Cardiac muscle cell (in vitro differentiated cells and primary cell): ENCODE data around the gene ZG16B. TPM values are rescaled to one million over a fixed set of nuclear protein-coding genes. Genes with fewer than 3 reads are reported as not detected.

ENCODE experiments used
- DNase-seq, 2 donors: peaks; one replicate each; pipeline versions ENCODE4 v3.0.0 to v3.0.0-alpha.2; 2010 to 2017; ENCODE audit warnings: low read depth in 1 of 2, low spot score in 1 of 2
- H3K27ac ChIP-seq: fragments of 200-600 bp; sonication (generic); 2 replicates; pipeline ENCODE4 v1.5.1; 2016
- H3K27me3 ChIP-seq: fragments of 200-600 bp; sonication (generic); 2 replicates; pipeline ENCODE4 v1.6.0; 2016; ENCODE audit warnings: control low read depth
- H3K36me3 ChIP-seq: fragments of 200-600 bp; sonication (generic); 2 replicates; pipeline ENCODE4 v1.5.1; 2016; ENCODE audit warnings: control low read depth
- H3K4me1 ChIP-seq: fragments of 200-600 bp; sonication (generic); 2 replicates; pipeline ENCODE4 v1.8.1; 2017; ENCODE audit warnings: low read depth, mild to moderate bottlenecking, mixed run types
- H3K4me3 ChIP-seq: fragments of 200-600 bp; sonication (generic); 2 replicates; pipeline ENCODE4 v1.5.1; 2016; ENCODE audit warnings: mild to moderate bottlenecking
- H3K9me3 ChIP-seq: fragments of 200-600 bp; sonication (generic); 2 replicates; pipeline ENCODE4 v1.5.1; 2017; ENCODE audit warnings: low read depth, mild to moderate bottlenecking, control low read depth
- polyA plus RNA-seq: library from polyadenylated mRNA; unstranded; fragments of >200 nt; fragmentation: Nextera tagmentation; extraction: Ambion mirVana; gene quantifications from 2 replicates; pipeline ENCODE4 v1.2.1, GENCODE V29; 2016
- total RNA-seq: library from RNA; depleted of rRNA; stranded (reverse); fragments of >200 nt; gene quantifications from 2 replicates; pipeline ENCODE4 v1.2.3, GENCODE V29; 2016
- TF ChIP-seq, protein P1 (sequence below): IDR thresholded peaks from 2 replicates; pipeline ENCODE4 v1.5.1; 2012; ENCODE audit warnings: low read depth, mild to moderate bottlenecking, low read length

ZG16B gene
- total and polyA plus RNA-seq, 2 experiments from 2014 or later = not detected

DNA sequence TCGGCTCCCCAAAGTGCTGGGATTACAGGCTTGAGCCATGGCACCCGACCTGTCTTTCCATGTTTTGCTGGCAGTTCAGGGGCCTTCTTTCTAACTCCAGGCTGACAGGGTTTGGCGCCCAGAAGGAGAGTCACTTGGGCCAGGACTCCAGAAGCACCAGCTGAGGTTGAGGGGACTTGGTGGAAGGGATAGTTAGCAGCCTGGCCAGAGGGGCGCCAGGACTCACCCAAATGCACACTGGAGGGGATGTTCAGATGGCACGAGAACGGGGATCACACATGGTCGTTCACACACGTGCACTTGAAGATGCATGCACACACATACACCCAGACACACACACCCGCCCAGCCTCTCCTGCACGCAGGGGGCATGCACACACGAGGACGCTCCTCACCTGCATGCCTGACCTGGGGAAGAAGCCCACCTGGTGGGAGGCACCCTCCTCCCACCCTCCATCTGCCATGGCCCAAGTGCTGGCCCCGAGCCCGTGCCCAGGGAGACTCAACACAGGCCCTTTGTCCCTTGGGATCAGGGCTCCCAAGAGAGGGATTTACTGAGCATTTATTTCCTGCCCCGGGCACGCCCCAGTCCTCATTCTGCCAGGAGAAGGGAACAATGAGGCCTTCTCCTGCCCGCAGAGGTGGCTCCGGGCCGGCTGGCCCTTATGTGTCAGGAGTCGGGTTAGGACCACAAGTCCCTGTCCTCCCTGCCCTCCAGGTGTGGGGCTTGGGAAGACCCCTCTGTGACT, 15.4 kb upstream of the ZG16B start:
- H3K9me3 ChIP-seq = no peaks in the 10 kb centered on the region
- TF ChIP-seq, protein P1, sequence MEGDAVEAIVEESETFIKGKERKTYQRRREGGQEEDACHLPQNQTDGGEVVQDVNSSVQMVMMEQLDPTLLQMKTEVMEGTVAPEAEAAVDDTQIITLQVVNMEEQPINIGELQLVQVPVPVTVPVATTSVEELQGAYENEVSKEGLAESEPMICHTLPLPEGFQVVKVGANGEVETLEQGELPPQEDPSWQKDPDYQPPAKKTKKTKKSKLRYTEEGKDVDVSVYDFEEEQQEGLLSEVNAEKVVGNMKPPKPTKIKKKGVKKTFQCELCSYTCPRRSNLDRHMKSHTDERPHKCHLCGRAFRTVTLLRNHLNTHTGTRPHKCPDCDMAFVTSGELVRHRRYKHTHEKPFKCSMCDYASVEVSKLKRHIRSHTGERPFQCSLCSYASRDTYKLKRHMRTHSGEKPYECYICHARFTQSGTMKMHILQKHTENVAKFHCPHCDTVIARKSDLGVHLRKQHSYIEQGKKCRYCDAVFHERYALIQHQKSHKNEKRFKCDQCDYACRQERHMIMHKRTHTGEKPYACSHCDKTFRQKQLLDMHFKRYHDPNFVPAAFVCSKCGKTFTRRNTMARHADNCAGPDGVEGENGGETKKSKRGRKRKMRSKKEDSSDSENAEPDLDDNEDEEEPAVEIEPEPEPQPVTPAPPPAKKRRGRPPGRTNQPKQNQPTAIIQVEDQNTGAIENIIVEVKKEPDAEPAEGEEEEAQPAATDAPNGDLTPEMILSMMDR = no peak
- no peak overlapping the region for H3K4me3 ChIP-seq
- no peak for DNase-seq
- no peak overlapping the region for H3K27ac ChIP-seq
- H3K36me3 ChIP-seq = no peaks in the 10 kb centered on the region
- H3K4me1 ChIP-seq = no peaks in the 10 kb centered on the region
- no peaks in the 10 kb centered on the region for H3K27me3 ChIP-seq

DNA sequence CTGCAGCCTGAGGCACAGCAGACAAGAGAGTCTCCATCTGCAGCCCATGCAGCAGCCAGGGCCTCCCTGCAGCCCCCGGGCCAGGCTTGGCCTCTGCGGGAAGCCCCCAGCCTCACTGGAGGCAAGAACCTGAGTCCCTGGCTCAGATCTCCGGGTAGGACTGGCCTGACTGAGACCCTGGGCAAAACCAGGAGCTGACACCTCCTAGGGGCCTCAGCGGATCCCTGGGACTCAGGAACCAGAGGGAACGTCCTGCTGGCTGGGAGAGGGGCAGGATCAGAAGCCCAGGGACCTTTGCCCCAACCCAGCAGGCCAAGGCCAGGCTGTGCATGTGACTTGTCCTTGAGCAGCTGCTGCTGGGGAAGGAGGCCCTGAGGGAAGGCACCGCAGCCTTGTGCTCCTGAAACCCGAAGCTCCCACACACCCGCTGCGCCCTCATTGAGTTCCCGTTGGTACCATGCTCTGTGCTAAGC, 14.8 kb upstream of the ZG16B start:
- no peak for DNase-seq
- no peak overlapping the region for H3K4me3 ChIP-seq
- no peaks in the 10 kb centered on the region for H3K4me1 ChIP-seq
- H3K9me3 ChIP-seq = no peaks in the 10 kb centered on the region
- H3K27me3 ChIP-seq = no peaks in the 10 kb centered on the region
- TF ChIP-seq, protein P1 = no peak
- H3K36me3 ChIP-seq = no peaks in the 10 kb centered on the region
- no peak overlapping the region for H3K27ac ChIP-seq

DNA sequence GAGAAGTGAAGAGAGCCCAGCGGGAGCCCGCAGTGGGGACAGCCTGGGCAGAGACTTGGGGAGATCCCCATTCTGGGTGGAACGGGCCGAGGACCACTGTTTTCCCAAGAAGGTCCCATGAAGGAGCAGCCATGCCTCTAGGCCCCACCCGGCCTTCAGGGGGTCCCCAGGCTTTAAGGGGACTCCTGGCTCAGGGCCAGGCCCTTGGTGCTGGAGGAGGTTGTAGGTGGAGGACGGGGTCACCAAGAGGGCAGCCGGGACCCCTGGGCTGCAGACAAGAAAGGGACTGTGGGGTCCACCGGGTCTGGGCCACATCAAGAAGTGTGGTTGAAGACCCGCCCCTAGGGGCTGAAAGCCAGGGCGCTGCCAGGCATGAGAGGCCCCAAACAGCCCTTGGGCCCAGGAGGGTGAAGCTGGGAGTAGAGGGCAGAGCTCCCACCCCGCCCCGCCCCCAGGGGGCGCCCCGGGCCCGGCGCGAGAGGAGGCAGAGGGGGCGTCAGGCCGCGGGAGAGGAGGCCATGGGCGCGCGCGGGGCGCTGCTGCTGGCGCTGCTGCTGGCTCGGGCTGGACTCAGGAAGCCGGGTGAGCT, 13.3 kb upstream of the ZG16B start, which contains the start of gene PRSS21:
Gene PRSS21 (plus strand): TSS at position 487 of the 589 bp plus-strand sequence. CDS start 32 bp downstream, at position 519.
- H3K4me3 ChIP-seq = no peak within 1 kb of the TSS
- no peaks in the 10 kb centered on the region for H3K4me1 ChIP-seq
- H3K36me3 ChIP-seq = no peaks in the 10 kb centered on the region
- H3K27me3 ChIP-seq = no peaks in the 10 kb centered on the region
- TF ChIP-seq, protein P1 = no peak
- no peak for DNase-seq
- H3K9me3 ChIP-seq = no peaks in the 10 kb centered on the region
- no peak within 1 kb of the TSS for H3K27ac ChIP-seq

DNA sequence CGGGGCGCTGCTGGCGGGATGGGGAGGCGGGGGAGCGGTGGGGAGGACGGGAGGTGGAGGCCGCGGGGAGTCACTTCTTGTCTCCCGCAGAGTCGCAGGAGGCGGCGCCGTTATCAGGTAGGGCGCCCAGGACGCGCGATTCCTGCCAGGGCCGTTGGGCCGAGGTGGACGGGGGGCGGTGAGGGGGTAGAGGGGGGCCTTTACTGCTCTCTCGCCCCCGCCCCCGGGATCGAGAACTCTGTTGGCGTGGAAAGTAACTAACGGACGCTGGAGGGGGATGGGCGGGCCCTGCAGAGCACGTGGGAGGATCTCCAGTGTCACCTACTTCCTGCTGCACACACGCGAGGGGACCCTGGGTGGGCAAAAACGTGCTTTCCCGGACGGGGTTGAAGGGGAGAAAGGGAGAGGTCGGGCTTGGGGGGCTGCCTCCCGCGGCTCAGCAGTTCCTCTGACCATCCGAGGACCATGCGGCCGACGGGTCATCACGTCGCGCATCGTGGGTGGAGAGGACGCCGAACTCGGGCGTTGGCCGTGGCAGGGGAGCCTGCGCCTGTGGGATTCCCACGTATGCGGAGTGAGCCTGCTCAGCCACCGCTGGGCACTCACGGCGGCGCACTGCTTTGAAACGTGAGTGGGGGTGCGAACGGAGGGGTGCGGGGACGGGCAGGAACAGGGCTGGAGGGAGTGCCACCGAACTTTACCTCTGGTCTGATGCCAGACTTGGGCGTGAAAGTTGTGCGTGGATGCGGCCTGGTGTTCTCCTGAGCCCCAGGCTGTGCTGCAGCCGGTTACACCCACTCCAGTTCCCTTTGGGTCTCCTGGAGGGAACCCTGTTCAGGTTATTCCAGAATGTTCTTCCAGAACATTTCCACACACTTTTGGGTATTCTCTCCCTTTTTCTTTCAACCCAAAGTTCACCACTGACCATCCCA, 12.5 kb upstream of the ZG16B start:
- TF ChIP-seq, protein P1 = no peak
- DNase-seq = no peak
- H3K36me3 ChIP-seq = no peaks in the 10 kb centered on the region
- H3K27me3 ChIP-seq = no peaks in the 10 kb centered on the region
- H3K27ac ChIP-seq = no peak overlapping the region
- H3K9me3 ChIP-seq = no peaks in the 10 kb centered on the region
- no peaks in the 10 kb centered on the region for H3K4me1 ChIP-seq
- H3K4me3 ChIP-seq = no peak overlapping the region

DNA sequence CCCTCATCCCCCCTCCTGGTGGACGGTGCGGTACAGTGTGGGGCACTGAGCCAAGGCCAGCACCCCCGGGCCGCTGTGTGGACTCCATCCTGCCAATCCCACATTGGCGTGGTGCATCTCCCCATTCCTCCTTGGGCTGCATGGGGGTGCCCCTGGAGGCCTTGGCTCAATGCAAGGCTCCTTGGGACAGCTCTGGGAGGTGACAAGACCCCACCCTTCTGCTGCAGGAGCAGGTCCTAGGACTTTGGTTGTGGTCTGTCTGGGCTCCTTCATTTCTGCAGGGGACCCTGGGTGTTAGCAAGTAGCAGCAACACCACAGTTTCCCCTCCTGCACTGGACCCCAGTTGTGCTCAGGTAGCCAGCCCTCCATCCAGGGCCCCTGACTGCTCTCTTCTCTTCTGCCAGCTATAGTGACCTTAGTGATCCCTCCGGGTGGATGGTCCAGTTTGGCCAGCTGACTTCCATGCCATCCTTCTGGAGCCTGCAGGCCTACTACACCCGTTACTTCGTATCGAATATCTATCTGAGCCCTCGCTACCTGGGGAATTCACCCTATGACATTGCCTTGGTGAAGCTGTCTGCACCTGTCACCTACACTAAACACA, 11.7 kb upstream of the ZG16B start:
- TF ChIP-seq, protein P1 = no peak
- H3K9me3 ChIP-seq = no peaks in the 10 kb centered on the region
- H3K27ac ChIP-seq = no peak overlapping the region
- H3K27me3 ChIP-seq = no peaks in the 10 kb centered on the region
- no peak overlapping the region for H3K4me3 ChIP-seq
- H3K36me3 ChIP-seq = no peaks in the 10 kb centered on the region
- H3K4me1 ChIP-seq = no peaks in the 10 kb centered on the region
- DNase-seq = no peak
